SKM-1 (cell line): ENCODE measurements around the gene UPK3BL1.
"Not testable (repeated sequence)": the region's sequence is repeated elsewhere in the genome, so short reads cannot be mapped to it uniquely, and the experiment has no call there.

Experiments
- DNase-seq: peaks from one replicate; lab custom pipeline; 2025; ENCODE audit not compliant: unreplicated experiment; lab: John Stamatoyannopoulos, UW

Gene UPK3BL1

GRCh38 chr7:102630622-102631021 lies 12.0 kb downstream of the UPK3BL1 start:
- not testable (repeated sequence) for DNase-seq

DNA sequence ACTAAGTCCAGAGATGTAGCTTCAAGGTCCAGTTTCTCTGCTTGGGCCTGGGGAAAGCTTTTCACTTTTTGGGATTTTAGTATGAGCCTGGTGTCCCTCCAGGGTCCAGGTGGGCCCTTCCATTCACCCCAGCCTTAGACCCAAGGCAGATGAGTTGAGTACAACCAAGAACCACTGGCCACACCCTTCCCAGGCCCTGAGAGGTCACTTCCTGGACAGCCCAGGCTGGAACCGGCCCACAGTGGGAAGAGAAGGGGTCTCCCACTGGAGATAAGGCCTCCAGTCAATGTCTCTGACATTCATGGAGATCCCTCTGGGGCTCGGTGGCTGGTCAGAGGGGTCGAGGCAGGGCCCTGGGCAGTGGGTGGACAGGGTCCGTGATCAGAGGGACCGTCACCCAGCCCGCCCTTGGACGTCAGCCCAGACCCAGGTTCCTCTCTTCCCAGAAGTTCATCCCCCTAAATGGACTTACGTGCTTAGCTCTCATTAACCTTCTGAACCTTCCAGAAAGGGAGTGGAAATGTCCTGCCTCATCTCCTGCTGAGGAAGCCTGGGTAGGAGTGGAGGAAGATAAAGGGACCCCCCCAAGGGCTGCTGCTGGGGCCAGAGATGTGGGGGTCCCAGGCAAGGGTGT lies 15.2 kb downstream of the UPK3BL1 start:
- DNase-seq = not testable (repeated sequence)

DNA sequence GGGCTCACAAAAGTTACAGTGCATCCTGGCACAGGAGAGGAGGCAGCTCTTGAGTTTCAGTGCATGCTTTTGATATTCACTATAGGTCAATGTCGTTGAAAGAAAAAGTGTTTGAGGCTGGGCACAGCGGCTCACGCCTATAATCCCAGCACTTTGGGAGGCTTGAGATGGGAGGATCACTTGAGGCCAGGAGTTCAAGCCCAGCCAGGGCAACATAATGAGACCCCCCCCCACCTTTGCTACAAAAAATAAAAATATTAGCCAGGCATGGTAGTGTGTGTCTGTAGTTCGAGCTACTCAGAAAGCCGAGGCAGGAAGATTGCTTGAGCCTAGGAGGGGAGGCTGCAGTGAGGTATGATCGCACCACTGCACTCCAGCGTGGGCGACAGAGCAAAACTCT lies 24.5 kb downstream of the UPK3BL1 start:
- DNase-seq = not testable (repeated sequence)

GRCh38 chr7:102616507-102617125 lies 26.0 kb downstream of the UPK3BL1 start, which contains the start of gene RASA4:
TSS of gene RASA4 (minus strand) at chr7:102616756. CDS start at chr7:102616689, 67 bp downstream.
- DNase-seq = not testable (repeated sequence)

DNA sequence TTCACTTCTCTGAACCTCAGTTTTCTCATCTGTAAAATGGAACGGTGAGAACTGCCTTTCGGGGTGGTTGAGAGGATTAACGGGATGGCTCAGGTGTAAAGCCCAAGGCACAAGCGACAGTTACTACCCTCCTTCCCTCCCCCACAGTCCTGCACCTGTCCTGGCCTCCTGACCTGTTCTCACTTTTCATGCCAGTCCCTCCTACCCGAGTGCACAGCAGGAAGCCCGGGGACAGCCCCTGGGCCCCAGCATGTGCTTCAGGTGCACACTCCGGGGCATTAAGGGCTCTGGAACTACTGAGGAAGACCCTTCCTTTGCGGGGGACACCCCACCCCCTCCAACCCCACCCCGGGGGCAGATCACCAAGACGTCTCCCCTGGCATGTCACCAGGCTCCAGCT lies 26.7 kb downstream of the UPK3BL1 start:
- not testable (repeated sequence) for DNase-seq

- DNase-seq = not testable (repeated sequence)
These were observed 27.7 kb downstream of the UPK3BL1 start for GRCh38 chr7:102614873-102615272.

DNA sequence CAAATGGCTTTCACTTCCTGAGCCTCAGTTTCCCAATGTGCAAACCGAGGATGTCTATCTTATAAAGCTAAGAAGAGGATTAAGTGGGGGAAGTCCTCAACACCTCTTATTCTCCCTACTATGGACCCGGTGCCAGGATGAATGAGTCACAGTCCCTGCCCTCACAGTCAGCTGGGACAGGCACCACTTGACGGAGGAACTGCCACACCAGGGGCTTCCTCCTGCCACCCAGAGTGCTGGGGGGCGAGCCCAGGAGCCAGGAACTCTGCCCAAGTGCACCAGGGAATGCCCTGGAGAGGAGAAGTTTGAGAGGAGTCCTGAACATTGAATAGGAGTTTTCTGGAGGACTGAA lies 28.3 kb downstream of the UPK3BL1 start:
- DNase-seq = not testable (repeated sequence)

DNA sequence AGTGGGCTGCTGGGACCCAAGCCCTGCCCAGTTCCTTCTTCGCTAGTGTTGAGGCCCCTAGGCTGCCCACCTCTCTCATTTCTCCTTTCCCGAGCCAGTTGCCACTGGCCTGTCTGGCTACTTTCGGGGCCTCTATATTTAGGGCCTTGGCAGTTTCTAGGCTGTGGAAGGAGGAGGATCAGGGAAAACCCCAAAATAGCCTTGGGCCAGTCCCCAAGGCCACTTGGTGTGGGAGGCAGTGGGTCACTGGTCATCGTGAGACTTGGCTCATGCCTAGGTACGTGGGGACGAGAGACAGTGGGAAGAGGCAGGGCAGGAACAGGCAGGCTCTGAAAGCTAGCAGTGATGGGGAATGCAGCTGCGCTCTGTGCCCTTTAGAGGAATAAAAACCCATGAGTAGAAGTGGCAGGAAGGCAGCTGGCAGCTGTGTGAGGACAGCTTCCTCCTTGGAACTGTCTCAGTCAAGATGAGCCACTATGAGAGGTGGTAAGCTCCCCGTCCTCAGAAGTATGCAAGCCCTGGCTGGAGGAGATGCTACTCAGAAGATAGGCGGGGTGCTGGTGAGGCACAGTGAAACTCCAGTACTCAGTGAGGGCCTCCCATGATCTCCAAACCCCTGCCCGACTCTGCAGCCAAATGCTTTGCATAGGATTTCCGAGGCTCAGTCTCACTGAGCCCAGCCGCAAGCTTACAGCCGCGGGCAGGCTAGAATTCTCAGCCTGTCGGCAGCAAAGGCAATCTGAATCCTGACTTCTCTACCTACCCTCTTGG lies 28.8 kb downstream of the UPK3BL1 start:
- DNase-seq = not testable (repeated sequence)

GRCh38 chr7:102611675-102612325 lies 30.8 kb downstream of the UPK3BL1 start:
- not testable (repeated sequence) for DNase-seq

DNA sequence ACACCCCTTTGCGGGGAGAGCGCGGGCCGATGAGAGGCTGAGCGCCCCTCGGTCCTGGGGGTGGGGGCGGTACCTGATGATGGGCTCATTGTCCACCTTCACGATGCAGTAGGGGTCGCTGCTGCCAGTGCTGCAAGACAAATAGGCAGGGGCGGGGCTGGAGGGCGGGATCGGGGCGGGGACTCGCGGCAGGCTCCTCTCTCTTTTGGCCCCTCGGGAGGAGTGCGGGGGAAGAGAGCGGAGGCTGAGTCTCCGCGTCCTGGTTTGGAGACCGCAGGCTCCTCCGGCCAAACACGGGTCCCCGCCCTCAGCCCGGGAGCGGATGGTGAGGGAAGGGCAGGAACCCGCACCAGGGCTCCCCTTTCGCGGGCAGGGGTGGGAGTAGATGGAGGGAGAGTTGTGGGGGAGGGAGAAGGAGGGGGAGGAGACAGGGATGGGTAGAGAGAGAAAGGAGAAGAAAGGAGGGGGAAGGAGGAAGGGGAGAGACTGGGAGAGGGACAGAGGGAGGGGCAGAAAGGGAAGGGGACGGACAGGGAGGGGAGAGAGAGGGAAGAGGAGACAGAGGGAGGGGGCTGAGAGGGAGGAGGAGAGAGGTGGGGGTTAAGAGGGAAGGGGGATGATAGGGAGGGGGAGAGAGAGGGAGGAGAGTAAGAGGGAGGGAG lies 31.4 kb downstream of the UPK3BL1 start:
- DNase-seq = not testable (repeated sequence)

- DNase-seq = not testable (repeated sequence)
These were observed 32.1 kb downstream of the UPK3BL1 start for GRCh38 chr7:102610441-102610840.

DNA sequence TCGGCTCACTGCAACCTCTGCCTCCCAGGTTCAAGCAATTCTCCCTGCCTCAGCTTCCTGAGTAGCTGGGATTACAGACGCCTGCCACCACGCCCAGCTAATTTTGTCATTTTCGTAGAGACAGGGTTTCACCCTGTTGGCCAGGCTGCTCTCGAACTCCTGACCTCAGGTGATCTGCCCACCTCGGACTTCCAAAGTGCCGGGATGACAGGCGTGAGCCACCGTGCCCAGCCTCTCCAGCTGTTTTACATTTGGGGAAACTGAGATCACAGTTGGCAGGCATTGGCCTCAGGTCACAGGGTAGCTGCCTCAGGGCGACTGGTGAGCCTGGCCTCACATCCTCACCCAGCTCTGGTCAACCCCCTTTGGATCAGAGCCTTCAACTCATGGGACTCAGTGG lies 32.9 kb downstream of the UPK3BL1 start:
- DNase-seq = not testable (repeated sequence)

GRCh38 chr7:102606848-102607247 lies 35.7 kb downstream of the UPK3BL1 start:
- not testable (repeated sequence) for DNase-seq

GRCh38 chr7:102604431-102605145 lies 38.0 kb downstream of the UPK3BL1 start:
- not testable (repeated sequence) for DNase-seq

- DNase-seq = not testable (repeated sequence)
These were observed 40.3 kb downstream of the UPK3BL1 start for GRCh38 chr7:102602317-102602716.

GRCh38 chr7:102599699-102600098 lies 42.9 kb downstream of the UPK3BL1 start:
- not testable (repeated sequence) for DNase-seq

DNA sequence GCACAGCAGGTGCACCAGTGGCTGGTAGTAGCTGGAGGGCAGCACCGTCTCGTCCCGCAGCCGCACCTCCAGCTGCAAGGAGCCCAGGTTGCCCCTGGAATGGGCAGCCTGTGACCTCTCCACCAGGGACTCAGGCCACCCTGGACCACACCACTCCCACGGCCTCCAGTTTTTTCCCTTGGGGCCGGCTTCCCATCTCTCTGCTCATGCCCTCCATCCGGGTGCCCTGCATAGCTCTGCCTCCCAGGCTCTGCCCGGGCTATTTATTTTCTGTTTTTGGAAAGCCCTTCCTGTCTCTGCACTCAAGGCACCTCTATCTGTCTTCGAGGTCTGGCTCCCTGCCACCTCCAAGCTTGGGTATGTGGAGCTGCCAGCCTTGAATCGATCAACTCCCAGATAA lies 46.6 kb downstream of the UPK3BL1 start:
- not testable (repeated sequence) for DNase-seq

- not testable (repeated sequence) for DNase-seq
These were observed 48.8 kb downstream of the UPK3BL1 start for GRCh38 chr7:102593637-102594334.

GRCh38 chr7:102592477-102593019 lies 50.0 kb downstream of the UPK3BL1 start:
- DNase-seq = not testable (repeated sequence)
